ENCODE measurements around the gene JOSD2.

JOSD2 gene

DNA sequence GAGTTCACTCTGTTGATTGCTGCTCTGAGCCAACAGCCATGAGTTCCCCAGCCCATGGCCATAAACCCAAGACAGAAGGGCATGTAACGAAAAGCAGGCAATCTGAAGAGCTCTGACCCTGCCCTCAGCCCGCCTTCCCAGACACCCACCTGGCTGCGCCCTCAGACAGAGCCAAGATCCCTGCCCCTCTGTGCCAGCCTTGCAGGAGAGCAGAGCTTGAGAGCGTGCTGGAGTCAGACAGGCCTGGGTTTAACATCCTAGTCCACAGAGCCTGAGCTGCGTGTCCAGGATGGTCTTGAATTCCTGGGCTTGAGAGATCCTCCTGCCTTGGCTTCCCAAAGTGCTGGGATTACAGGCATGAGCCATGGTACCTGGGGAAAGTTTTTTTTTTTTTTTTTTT lies 53.7 kb downstream of the JOSD2 start:
- no peak for DNase-seq (ENCODE audit: low read depth in 3 of 3, low spot score in 1 of 3)
